H1 (cell line): ENCODE data around the gene MYH8. TPM values are rescaled to one million over a fixed set of nuclear protein-coding genes. Genes with fewer than 3 reads are reported as not detected.

Experiments used
- CTCF ChIA-PET: fragments of 300-600 bp; sonication (Branson Sonifier 250); formaldehyde crosslinking; loops from one replicate; lab custom pipeline; 2021; ENCODE audit not compliant: partially characterized antibody; lab: Charles Lee
- POLR2A ChIA-PET: fragments of 300-600 bp; sonication (Branson Sonifier 250); formaldehyde crosslinking; loops from one replicate; lab custom pipeline; 2021; ENCODE audit warnings: inconsistent platforms; ENCODE audit not compliant: partially characterized antibody; lab: Charles Lee
- DNase-seq, 2 experiments: peaks; one replicate each; pipeline versions ENCODE4 v3.0.0 to v3.0.0-alpha.2; 2010 to 2022; ENCODE audit warnings: low spot score in 2 of 2, low read depth in 1 of 2, mixed read lengths in 1 of 2
- FAIRE-seq: peaks from 2 replicates; lab custom pipeline; 2011; peaks lifted over from hg19 to GRCh38; lab: Jason Lieb, UNC
- H2AFZ ChIP-seq: 2 replicates; pipeline ENCODE4 v1.8.1; 2012; ENCODE audit warnings: low read length, inconsistent platforms
- H2AK5ac ChIP-seq: 2 replicates; pipeline ENCODE4 v1.6.1; 2013; ENCODE audit warnings: low read depth, low read length
- H2BK120ac ChIP-seq: replicated peaks from 2 replicates; pipeline ENCODE3; 2013; ENCODE audit warnings: low read depth, low read length, inconsistent platforms
- H2BK12ac ChIP-seq: 2 replicates; pipeline ENCODE4 v1.6.1; 2013; ENCODE audit warnings: low read depth, low read length
- H2BK15ac ChIP-seq: 2 replicates; pipeline ENCODE4 v1.6.1; 2013; ENCODE audit warnings: low read length
- H2BK20ac ChIP-seq: 2 replicates; pipeline ENCODE4 v1.6.1; 2013; ENCODE audit warnings: low read length
- H2BK5ac ChIP-seq: 2 replicates; pipeline ENCODE4 v1.6.1; 2013; ENCODE audit warnings: low read depth, low read length
- H3K14ac ChIP-seq: 2 replicates; pipeline ENCODE4 v1.6.1; 2013; ENCODE audit warnings: inconsistent platforms; ENCODE audit not compliant: insufficient read length
- H3K18ac ChIP-seq: 2 replicates; pipeline ENCODE4 v1.6.1; 2013; ENCODE audit warnings: low read length; ENCODE audit errors: extremely low read depth
- H3K23ac ChIP-seq: 2 replicates; pipeline ENCODE4 v1.6.1; 2013; ENCODE audit warnings: inconsistent platforms; ENCODE audit not compliant: insufficient read length
- H3K23me2 ChIP-seq: 2 replicates; pipeline ENCODE4 v1.6.1; 2013; ENCODE audit warnings: low read depth, low read length
- H3K27ac ChIP-seq: 2 replicates; pipeline ENCODE4 v1.6.1; 2011; ENCODE audit warnings: low read depth, low read length, inconsistent platforms
- H3K27me3 ChIP-seq, 4 experiments: replicated peaks in 1 of 4; 1 replicate in 1 of 4; 2 replicates in 3 of 4; pipeline versions ENCODE4 v1.6.1 to v1.8.1; 2011 to 2013; ENCODE audit warnings: low read length in 3 of 4, mild to moderate bottlenecking in 3 of 4, inconsistent platforms in 2 of 4, mixed read lengths in 2 of 4, moderate library complexity in 1 of 4; ENCODE audit not compliant: control insufficient read depth in 3 of 4, insufficient read depth in 3 of 4; ENCODE audit errors: extremely low read depth in 1 of 4
- H3K36me3 ChIP-seq, 4 experiments: 2 replicates each; pipeline versions ENCODE4 v1.6.1 to v1.8.1; 2011 to 2013; ENCODE audit warnings: mild to moderate bottlenecking in 4 of 4, low read length in 3 of 4, moderate library complexity in 2 of 4, control low read depth in 1 of 4, inconsistent platforms in 1 of 4; ENCODE audit not compliant: insufficient read depth in 4 of 4, control insufficient read depth in 2 of 4
- H3K4ac ChIP-seq: replicated peaks from 2 replicates; pipeline ENCODE3; 2013; ENCODE audit warnings: low read length, low read depth, mixed read lengths, inconsistent platforms; ENCODE audit not compliant: insufficient read length
- H3K4me1 ChIP-seq, 4 experiments: replicated peaks in 1 of 4; 1 replicate in 1 of 4; 2 replicates in 3 of 4; pipeline versions ENCODE4 v1.6.1 to v1.8.1; 2011 to 2013; ENCODE audit warnings: low read length in 3 of 4, inconsistent platforms in 2 of 4, mixed read lengths in 1 of 4; ENCODE audit not compliant: insufficient read depth in 4 of 4, control insufficient read depth in 3 of 4
- H3K4me2 ChIP-seq, 2 experiments: 2 replicates each; pipeline versions ENCODE4 v1.6.1 to v1.8.1; 2011 to 2013; ENCODE audit warnings: low read depth in 2 of 2, low read length in 2 of 2, control low read depth in 1 of 2, inconsistent platforms in 1 of 2, mild to moderate bottlenecking in 1 of 2; ENCODE audit not compliant: insufficient read depth in 1 of 2
- H3K4me3 ChIP-seq, 4 experiments: fragments of 200-600, 300-600 bp in 1 of 4; sonication (generic), shearing (Covaris generic), sonication (Bioruptor Twin) in 1 of 4; 2 replicates each; pipeline versions ENCODE4 v1.5.1 to v1.8.1; 2011 to 2016; ENCODE audit warnings: low read length in 4 of 4, low read depth in 3 of 4, control low read depth in 2 of 4, inconsistent platforms in 2 of 4, mild to moderate bottlenecking in 2 of 4, mixed read lengths in 1 of 4, moderate library complexity in 1 of 4; ENCODE audit not compliant: insufficient read depth in 2 of 4; ENCODE audit errors: extremely low read depth in 1 of 4
- H3K56ac ChIP-seq: replicated peaks from 2 replicates; pipeline ENCODE3; 2013; ENCODE audit warnings: low read depth, mild to moderate bottlenecking, mixed read lengths, low read length, inconsistent platforms; ENCODE audit not compliant: insufficient read length
- H3K79me1 ChIP-seq: 2 replicates; pipeline ENCODE4 v1.6.1; 2013; ENCODE audit warnings: low read depth, low read length, control low read depth
- H3K79me2 ChIP-seq, 2 experiments: 2 replicates each; pipeline versions ENCODE4 v1.6.1 to v1.8.1; 2012 to 2013; ENCODE audit warnings: low read length in 2 of 2, mild to moderate bottlenecking in 2 of 2, inconsistent platforms in 1 of 2; ENCODE audit not compliant: insufficient read depth in 2 of 2, control insufficient read depth in 1 of 2
- H3K9ac ChIP-seq, 4 experiments: replicated peaks in 1 of 4; 1 replicate in 1 of 4; 2 replicates in 3 of 4; pipeline versions ENCODE4 v1.6.1 to v1.8.1; 2011 to 2013; ENCODE audit warnings: low read depth in 3 of 4, low read length in 3 of 4, control low read depth in 2 of 4, mild to moderate bottlenecking in 2 of 4, moderate library complexity in 2 of 4, inconsistent platforms in 1 of 4; ENCODE audit errors: extremely low read depth in 1 of 4
- H3K9me3 ChIP-seq, 2 experiments: 2 replicates each; pipeline versions ENCODE4 v1.6.1 to v1.8.1; 2012 to 2013; ENCODE audit warnings: mild to moderate bottlenecking in 2 of 2, moderate library complexity in 2 of 2, control low read depth in 1 of 2, inconsistent platforms in 1 of 2, low read depth in 1 of 2, low read length in 1 of 2, mixed read lengths in 1 of 2; ENCODE audit not compliant: insufficient read depth in 2 of 2
- H4K20me1 ChIP-seq, 2 experiments: replicated peaks in 1 of 2; 2 replicates each; pipeline versions ENCODE3 to v1.8.1; 2011 to 2013; ENCODE audit warnings: inconsistent platforms in 2 of 2, low read length in 2 of 2, mild to moderate bottlenecking in 1 of 2; ENCODE audit not compliant: insufficient read depth in 2 of 2, control insufficient read depth in 1 of 2
- H4K5ac ChIP-seq: 2 replicates; pipeline ENCODE4 v1.6.1; 2013; ENCODE audit warnings: low read length, low read depth, mixed read lengths, inconsistent platforms; ENCODE audit not compliant: insufficient read length
- H4K8ac ChIP-seq: 2 replicates; pipeline ENCODE4 v1.8.0; 2013; ENCODE audit warnings: mild to moderate bottlenecking, moderate library complexity, low read length, inconsistent platforms; ENCODE audit not compliant: insufficient read depth; ENCODE audit errors: extremely low read depth
- H4K91ac ChIP-seq: replicated peaks from 2 replicates; pipeline ENCODE3; 2013; ENCODE audit warnings: low read length, mixed read lengths, inconsistent platforms; ENCODE audit not compliant: insufficient read length
- CBX8 ChIP-seq: fragments of 300-800, 300-1000 bp; sonication (generic); IDR thresholded peaks from 2 replicates; pipeline ENCODE4 v1.7.1; 2016; ENCODE audit warnings: low read depth, low read length, borderline replicate concordance
- SP2 ChIP-seq: IDR thresholded peaks from 2 replicates; pipeline ENCODE4 v1.6.1; 2012; ENCODE audit warnings: mild to moderate bottlenecking, low read length, inconsistent platforms
- SUZ12 ChIP-seq: fragments of 200-600 bp; sonication (generic); IDR thresholded peaks from 2 replicates; pipeline ENCODE4 v1.6.1; 2012; ENCODE audit warnings: mild to moderate bottlenecking, inconsistent platforms, low read length, moderate library complexity, mixed read lengths
- TBP ChIP-seq: IDR thresholded peaks from 2 replicates; pipeline ENCODE4 v1.6.1; 2011; ENCODE audit warnings: low read depth, low read length, improper control_type of control experiment
- WGBS, 2 experiments: shearing (Covaris generic) in 1 of 2; methylation state at CpG; one replicate each; pipeline versions ENCODE4 v1.1.6 to v1.1.7; 2013 to 2015; ENCODE audit warnings: low lambda C conversion rate in 2 of 2, mixed read lengths in 2 of 2, inconsistent platforms in 1 of 2, low coverage in 1 of 2, missing lambda C conversion rate in 1 of 2; ENCODE audit not compliant: insufficient replicate concordance in 2 of 2, insufficient coverage in 1 of 2, insufficient read length in 1 of 2; ENCODE audit errors: extremely low coverage in 1 of 2, missing lambda C conversion rate in 1 of 2; 5-methylcytosine and 5-hydroxymethylcytosine counted together
- polyA plus RNA-seq, 7 experiments: library from polyadenylated mRNA; depleted of rRNA in 3 of 7; stranded (reverse) in 5 of 7; unstranded in 2 of 7; fragments of >200 nt in 5 of 7; fragments of 200-250 nt in 2 of 7; gene quantifications; 1 replicate in 5 of 7; 2 replicates in 1 of 7; 4 replicates in 1 of 7; pipeline versions ENCODE4 v1.2.1 to v1.2.3, GENCODE V29; 2011 to 2013; ENCODE audit warnings: missing spikeins in 2 of 7, mixed read lengths in 2 of 7
- total RNA-seq: library from RNA; stranded (reverse); fragmentation: NEBNext Ultra II Directional; extraction: Animal tissue kit (Norgen Biotek cat#: 25700); gene quantifications from 2 replicates; pipeline ENCODE4 v1.2.1, GENCODE V29; 2021

The MYH8 gene
- total and polyA plus RNA-seq, 2 of the 8 experiments (the other 6 are each of a cell fraction or from before 2014, with no cell fraction given), result not detected

DNA sequence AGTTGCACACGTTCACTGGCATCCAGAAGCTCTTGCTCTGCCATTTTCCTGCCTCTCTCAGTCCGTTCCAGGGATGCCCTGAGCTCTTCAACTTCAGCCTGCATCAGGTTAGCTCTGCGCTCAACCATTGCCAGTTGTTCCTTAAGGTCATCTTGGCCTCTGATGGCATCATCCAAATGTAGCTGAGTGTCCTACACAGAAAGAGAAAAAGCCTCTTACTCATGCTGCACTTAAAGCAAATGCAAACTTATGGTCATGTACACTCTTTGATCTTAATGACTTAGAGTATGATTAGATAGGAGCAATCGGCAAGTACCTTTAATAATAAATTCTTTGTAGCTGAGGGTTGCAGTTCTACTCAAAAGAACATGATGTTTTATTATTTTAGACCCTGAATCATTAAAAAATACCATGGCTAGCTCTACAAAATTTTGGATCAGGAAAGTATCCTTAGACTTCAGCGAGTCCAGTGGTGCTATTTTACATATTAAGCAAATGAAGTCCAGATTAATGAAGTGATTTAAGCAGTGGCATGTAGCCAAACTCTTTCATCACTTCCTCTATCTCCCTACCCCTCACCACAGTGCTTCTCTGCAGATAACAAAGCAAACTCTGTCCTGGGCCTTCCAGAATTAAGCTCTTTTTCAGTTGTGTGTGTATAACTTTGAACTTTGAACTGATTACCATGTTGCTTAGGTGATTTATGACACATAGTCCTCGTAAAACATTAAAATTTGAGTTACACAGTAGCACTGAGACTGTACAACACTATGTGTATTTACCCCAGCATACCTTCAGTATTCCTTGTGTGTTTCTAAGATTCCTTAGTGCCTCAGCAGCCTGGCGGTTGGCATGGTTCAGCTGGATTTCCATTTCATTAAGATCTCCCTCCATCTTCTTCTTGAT, 25.5 kb upstream of the MYH8 start:
- H2AFZ ChIP-seq, result no peak overlapping the region
- H2AK5ac ChIP-seq, result no peak overlapping the region
- no peaks in the 10 kb centered on the region for H3K4me1 ChIP-seq
- no peak overlapping the region for H3K4ac ChIP-seq
- no peaks in the 10 kb centered on the region for H3K36me3 ChIP-seq
- H3K9me3 ChIP-seq, result no peaks in the 10 kb centered on the region
- no peaks in the 10 kb centered on the region for H3K79me1 ChIP-seq
- H3K4me3 ChIP-seq, result no peak overlapping the region
- CTCF ChIA-PET, result interaction anchor here (0.8 to 1.9 kb wide), 6 partner anchors 14 to 184 kb away, joined by 3 to 7 read pairs (median 4); no protein-coding TSS in a partner anchor
- H2BK5ac ChIP-seq, result no peak overlapping the region
- H3K14ac ChIP-seq, result no peak overlapping the region
- H3K23me2 ChIP-seq, result no peaks in the 10 kb centered on the region
- no peak overlapping the region for H4K5ac ChIP-seq
- TF ChIP-seq TBP (no peak), CBX8 (no peak), SP2 (no peak), SUZ12 (no peak)
- H3K23ac ChIP-seq, result no peak overlapping the region
- 89% methylated on average over 7 of the region's 7 CpGs; no CpG with 5 or more reads in 1 of the 2 experiments for WGBS, 2 experiments
- H3K9ac ChIP-seq, result no peak overlapping the region; a peak in 1 of 7 replicates
- no peak overlapping the region for H3K4me2 ChIP-seq
- H3K18ac ChIP-seq, result no peak overlapping the region
- H4K91ac ChIP-seq, result no peak overlapping the region
- no peak overlapping the region for H3K27ac ChIP-seq
- no peak overlapping the region for H2BK120ac ChIP-seq
- no peak overlapping the region for H3K56ac ChIP-seq
- H3K27me3 ChIP-seq, result no peaks in the 10 kb centered on the region
- no peaks in the 10 kb centered on the region for H3K79me2 ChIP-seq
- H2BK12ac ChIP-seq, result no peak overlapping the region
- no peak for DNase-seq
- no peak overlapping the region for H4K8ac ChIP-seq
- no peak overlapping the region for H2BK15ac ChIP-seq
- no peak overlapping the region for H2BK20ac ChIP-seq
- no peaks in the 10 kb centered on the region for H4K20me1 ChIP-seq
- no peak for FAIRE-seq
- POLR2A ChIA-PET, result no interaction called here
